ENCODE data around the gene ATP8A1.

The ATP8A1 gene

DNA sequence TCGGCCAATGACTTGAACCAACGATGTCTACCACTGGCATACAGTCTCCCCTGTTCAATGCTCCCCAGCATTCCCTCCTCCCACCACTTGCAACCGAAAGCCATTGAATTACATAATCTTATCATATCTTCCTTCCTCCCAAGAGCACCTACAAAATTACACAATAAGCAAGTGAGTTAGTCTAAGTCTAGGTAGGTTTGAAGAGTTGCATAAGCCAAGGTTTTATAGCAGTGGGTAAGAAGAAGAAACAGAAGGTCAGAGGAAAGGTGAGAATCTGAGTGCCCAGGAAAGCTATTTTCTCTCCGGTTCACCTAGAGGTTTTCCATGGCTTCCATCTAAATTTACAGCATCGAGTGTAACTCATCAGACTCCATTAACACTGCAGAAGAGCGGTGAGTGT, 40.3 kb downstream of the ATP8A1 start:
- DNase-seq (ENCODE audit: extremely low read depth, low read depth) = no peak
- H3K4me3 ChIP-seq (replicated peaks; ENCODE audit: low read depth, low read length) = no peak overlapping the region
- TF ChIP-seq, protein P1, sequence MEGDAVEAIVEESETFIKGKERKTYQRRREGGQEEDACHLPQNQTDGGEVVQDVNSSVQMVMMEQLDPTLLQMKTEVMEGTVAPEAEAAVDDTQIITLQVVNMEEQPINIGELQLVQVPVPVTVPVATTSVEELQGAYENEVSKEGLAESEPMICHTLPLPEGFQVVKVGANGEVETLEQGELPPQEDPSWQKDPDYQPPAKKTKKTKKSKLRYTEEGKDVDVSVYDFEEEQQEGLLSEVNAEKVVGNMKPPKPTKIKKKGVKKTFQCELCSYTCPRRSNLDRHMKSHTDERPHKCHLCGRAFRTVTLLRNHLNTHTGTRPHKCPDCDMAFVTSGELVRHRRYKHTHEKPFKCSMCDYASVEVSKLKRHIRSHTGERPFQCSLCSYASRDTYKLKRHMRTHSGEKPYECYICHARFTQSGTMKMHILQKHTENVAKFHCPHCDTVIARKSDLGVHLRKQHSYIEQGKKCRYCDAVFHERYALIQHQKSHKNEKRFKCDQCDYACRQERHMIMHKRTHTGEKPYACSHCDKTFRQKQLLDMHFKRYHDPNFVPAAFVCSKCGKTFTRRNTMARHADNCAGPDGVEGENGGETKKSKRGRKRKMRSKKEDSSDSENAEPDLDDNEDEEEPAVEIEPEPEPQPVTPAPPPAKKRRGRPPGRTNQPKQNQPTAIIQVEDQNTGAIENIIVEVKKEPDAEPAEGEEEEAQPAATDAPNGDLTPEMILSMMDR (IDR thresholded peaks at IDR 0.05; ENCODE audit: low read depth, low read length, missing control alignments) = no peak

DNA sequence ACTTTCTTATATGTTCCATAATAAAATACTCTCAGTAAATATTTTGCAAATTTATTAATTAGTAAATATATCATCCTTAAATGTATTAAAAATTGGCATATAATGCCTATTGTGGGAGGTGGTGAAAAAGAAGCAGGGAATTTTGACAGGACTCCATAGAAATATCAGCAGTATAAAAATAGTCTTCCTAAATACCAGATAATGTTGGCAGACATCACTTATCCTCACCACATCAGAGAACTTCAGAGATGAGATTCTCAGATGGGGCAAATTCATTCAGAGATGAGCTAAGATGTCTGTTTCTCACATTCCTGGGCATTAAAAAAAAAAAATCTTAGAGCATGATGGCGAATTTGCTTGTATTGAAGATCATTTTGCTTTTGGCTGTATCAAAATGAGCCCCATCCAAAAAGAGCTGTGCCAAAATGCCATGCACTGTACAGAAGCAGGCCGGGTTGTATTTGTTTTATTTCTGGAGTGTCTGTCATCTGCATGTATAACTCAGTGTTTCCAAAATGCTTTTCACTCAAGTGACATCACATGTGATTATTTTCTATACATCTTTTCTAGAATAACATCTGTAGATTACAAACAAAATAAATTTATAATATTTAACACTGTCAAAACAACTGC, 41.7 kb downstream of the ATP8A1 start:
- DNase-seq (ENCODE audit: extremely low read depth, low read depth) = no peak
- TF ChIP-seq, protein P1 (IDR thresholded peaks at IDR 0.05; ENCODE audit: low read depth, low read length, missing control alignments) = no peak
- no peak overlapping the region for H3K4me3 ChIP-seq (replicated peaks; ENCODE audit: low read depth, low read length)

DNA sequence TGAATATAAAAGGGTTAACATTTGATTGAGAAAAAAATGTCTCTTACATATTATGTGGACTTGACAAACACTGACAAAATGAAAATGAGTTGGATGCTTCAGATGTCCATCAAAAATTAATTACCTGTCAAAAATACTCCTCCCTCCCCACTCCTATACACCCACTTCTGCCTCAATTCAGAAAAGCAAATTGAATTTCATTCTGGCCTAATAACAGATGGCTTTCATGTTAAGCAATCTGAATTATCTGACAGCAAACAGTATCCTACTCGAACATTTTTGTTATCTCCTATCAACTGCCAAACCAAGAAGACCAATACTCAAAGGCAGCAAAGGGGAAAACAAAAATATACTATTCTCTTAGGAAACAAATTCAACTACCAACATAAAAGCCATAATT, 44.0 kb downstream of the ATP8A1 start:
- no peak overlapping the region for H3K4me3 ChIP-seq (replicated peaks; ENCODE audit: low read depth, low read length)
- TF ChIP-seq, protein P1 (IDR thresholded peaks at IDR 0.05; ENCODE audit: low read depth, low read length, missing control alignments) = no peak
- DNase-seq (ENCODE audit: extremely low read depth, low read depth) = no peak

DNA sequence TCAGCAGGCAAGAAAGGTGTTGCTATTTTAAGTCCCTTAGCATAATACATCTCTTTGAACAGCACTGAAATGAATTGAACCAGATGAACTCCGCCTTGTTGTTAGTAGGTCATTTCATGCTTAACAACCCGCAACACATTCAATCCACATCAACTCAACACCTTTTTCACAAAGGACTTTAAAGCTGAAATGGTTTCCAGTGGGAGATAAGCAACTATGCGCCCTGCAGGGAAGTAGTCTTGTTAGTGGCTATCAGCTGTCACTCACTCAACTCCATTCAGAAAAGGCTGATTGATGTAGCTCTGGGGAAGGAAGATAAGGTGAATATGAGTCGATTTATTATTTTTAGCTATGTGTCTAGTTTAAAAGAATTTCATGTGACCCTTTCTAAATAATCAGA, 46.0 kb downstream of the ATP8A1 start:
- DNase-seq (ENCODE audit: extremely low read depth, low read depth) = no peak
- H3K4me3 ChIP-seq (replicated peaks; ENCODE audit: low read depth, low read length) = no peak overlapping the region
- TF ChIP-seq, protein P1 (IDR thresholded peaks at IDR 0.05; ENCODE audit: low read depth, low read length, missing control alignments) = no peak

DNA sequence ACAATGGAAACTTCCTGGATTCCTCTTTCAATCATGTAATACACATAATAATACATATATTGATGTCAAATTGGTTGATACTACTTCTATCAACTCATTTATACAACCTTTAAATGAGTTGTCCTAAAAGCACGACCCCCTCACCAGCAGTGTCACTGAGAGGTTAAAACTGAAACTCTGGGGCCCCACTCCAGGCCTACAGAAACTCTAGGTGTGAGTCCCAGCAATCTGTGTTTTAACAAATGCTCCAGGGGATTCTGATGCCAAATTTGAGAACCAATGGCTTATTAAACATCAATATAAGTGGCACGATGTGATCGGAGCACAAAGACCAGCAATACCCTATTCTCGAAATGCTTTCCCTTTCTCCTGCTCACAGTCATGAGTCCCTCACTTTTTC, 47.9 kb downstream of the ATP8A1 start:
- TF ChIP-seq, protein P1 (IDR thresholded peaks at IDR 0.05; ENCODE audit: low read depth, low read length, missing control alignments) = no peak
- no peak overlapping the region for H3K4me3 ChIP-seq (replicated peaks; ENCODE audit: low read depth, low read length)
- DNase-seq (ENCODE audit: extremely low read depth, low read depth) = no peak

DNA sequence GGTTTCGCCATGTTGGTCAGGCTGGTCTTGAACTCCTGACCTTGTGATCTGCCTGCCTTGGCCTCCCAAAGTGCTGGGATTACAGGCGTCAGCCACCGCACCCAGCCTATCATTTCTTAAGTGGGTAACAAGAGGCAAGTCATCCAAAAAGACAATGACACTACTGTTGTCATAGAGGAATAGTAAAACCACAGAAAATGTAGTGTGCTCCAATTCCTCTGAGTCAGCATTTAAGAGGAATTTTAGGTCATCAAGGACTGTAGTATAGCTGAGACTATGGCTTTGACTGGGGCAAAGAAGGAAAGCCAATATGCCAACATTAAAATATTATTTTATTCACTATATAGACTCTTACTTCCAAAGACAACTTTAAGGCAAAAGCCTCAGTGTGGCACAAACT, 48.4 kb downstream of the ATP8A1 start:
- TF ChIP-seq, protein P1 (IDR thresholded peaks at IDR 0.05; ENCODE audit: low read depth, low read length, missing control alignments) = no peak
- DNase-seq (ENCODE audit: extremely low read depth, low read depth) = no peak
- H3K4me3 ChIP-seq (replicated peaks; ENCODE audit: low read depth, low read length) = no peak overlapping the region

Measured in HFF-Myc (cell line).